K562 (cell line): ENCODE data around the gene NR3C2. TPM values are rescaled to one million over a fixed set of nuclear protein-coding genes. Genes with fewer than 3 reads are reported as not detected.

Experiments used
- ATAC-seq: fragments of 200-7000 bp; cut with Tn5 transposase; 3 replicates; pipeline ENCODE4 v1.9.1; 2020; ENCODE audit warnings: moderate library complexity
- BruUV-seq: library from RNA; stranded (reverse); fragments of 400-500 nt; replicated peaks from 2 replicates; lab custom pipeline; 2021; lab: Mats Ljungman, UMichigan
- CTCF ChIA-PET: fragments of 300-600 bp; formaldehyde crosslinking; extraction: SDS; loops from one replicate; lab custom pipeline; 2021; ENCODE audit warnings: low intra/inter-chr PET ratio; lab: Yijun Ruan, JAX
- POLR2A ChIA-PET: fragments of 300-600, 350-650 bp; sonication (Branson Sonifier 250); formaldehyde crosslinking; extraction: SDS; loops from one replicate; lab custom pipeline; 2021; ENCODE audit warnings: antibody characterized with exemption, inconsistent platforms; lab: Yijun Ruan, JAX
- DNase-seq, 4 experiments: peaks; one replicate each; pipeline versions ENCODE4 v3.0.0 to v3.0.0-alpha.2; 2011 to 2018; ENCODE audit warnings: low spot score in 3 of 4, mixed read lengths in 3 of 4; ENCODE audit errors: extremely low read depth in 1 of 4
- FAIRE-seq: peaks from 2 replicates; lab custom pipeline; 2011; peaks lifted over from hg19 to GRCh38; lab: Jason Lieb, UNC
- H2AFZ ChIP-seq: 2 replicates; pipeline ENCODE4 v1.6.0; 2011; ENCODE audit warnings: low read depth, low read length, control low read depth, inconsistent platforms
- H3K27ac ChIP-seq: fragments of 200-600 bp; 3 replicates; pipeline ENCODE4 v1.8.0; 2011; ENCODE audit warnings: low read depth, mild to moderate bottlenecking, control low read depth, inconsistent platforms, low read length, moderate library complexity, mixed read lengths; ENCODE audit errors: extremely low read depth
- H3K27me3 ChIP-seq, 2 experiments: fragments of 300-600 bp in 1 of 2; 2 replicates in 1 of 2; 3 replicates in 1 of 2; pipeline versions ENCODE4 v1.6.0 to v1.8.0; 2011; ENCODE audit warnings: inconsistent platforms in 2 of 2, low read length in 2 of 2, mild to moderate bottlenecking in 1 of 2, mixed read lengths in 1 of 2, moderate library complexity in 1 of 2; ENCODE audit not compliant: control insufficient read depth in 2 of 2, insufficient read depth in 2 of 2
- H3K36me3 ChIP-seq: fragments of 300-600 bp; 3 replicates; pipeline ENCODE4 v1.8.0; 2011; ENCODE audit warnings: mild to moderate bottlenecking, low read length, inconsistent platforms; ENCODE audit not compliant: control insufficient read depth, insufficient read depth
- H3K4me1 ChIP-seq, 2 experiments: fragments of 200-600 bp in 1 of 2; replicated peaks in 1 of 2; 2 replicates in 1 of 2; 3 replicates in 1 of 2; pipeline versions ENCODE4 v1.5.1 to v1.8.0; 2011; ENCODE audit warnings: inconsistent platforms in 2 of 2, low read length in 2 of 2, mild to moderate bottlenecking in 1 of 2, mixed read lengths in 1 of 2, moderate library complexity in 1 of 2; ENCODE audit not compliant: control insufficient read depth in 2 of 2, insufficient read depth in 2 of 2
- H3K4me2 ChIP-seq: 2 replicates; pipeline ENCODE4 v1.6.1; 2011; ENCODE audit warnings: low read length, control low read depth, inconsistent platforms, mixed read lengths; ENCODE audit not compliant: insufficient read depth
- H3K4me3 ChIP-seq: fragments of 200-600 bp; sonication (generic), shearing (Covaris generic); 2 replicates; pipeline ENCODE4 v1.5.1; 2016; ENCODE audit warnings: control low read depth, inconsistent platforms
- H3K79me2 ChIP-seq: fragments of 200-600 bp; 3 replicates; pipeline ENCODE4 v1.8.0; 2011; ENCODE audit warnings: low read length, inconsistent platforms; ENCODE audit not compliant: control insufficient read depth, insufficient read depth
- H3K9ac ChIP-seq, 2 experiments: 2 replicates each; pipeline versions ENCODE4 v1.6.0 to v1.6.1; 2011; ENCODE audit warnings: low read depth in 2 of 2, low read length in 2 of 2, control low read depth in 1 of 2, inconsistent platforms in 1 of 2, mild to moderate bottlenecking in 1 of 2, mixed read lengths in 1 of 2; ENCODE audit not compliant: insufficient read depth in 1 of 2
- H3K9me1 ChIP-seq: one replicate; pipeline ENCODE4 v1.6.0; 2011; ENCODE audit warnings: inconsistent platforms, mild to moderate bottlenecking, low read length, moderate library complexity; ENCODE audit not compliant: control insufficient read depth, insufficient read depth
- H3K9me3 ChIP-seq: replicated peaks from 2 replicates; pipeline ENCODE4 v1.5.1; 2011; ENCODE audit warnings: low read depth, low read length, inconsistent platforms; ENCODE audit not compliant: control insufficient read depth, insufficient read depth
- H4K20me1 ChIP-seq: replicated peaks from 2 replicates; pipeline ENCODE4 v1.6.1; 2011; ENCODE audit warnings: low read length, inconsistent platforms, mixed read lengths; ENCODE audit not compliant: control insufficient read depth, insufficient read depth
- CHD4 ChIP-seq: fragments of 200-600 bp; sonication (generic); IDR thresholded peaks from 3 replicates; pipeline ENCODE4 v1.6.1; 2012; ENCODE audit warnings: low read depth, mild to moderate bottlenecking, mixed read lengths, low read length, inconsistent platforms; ENCODE audit not compliant: insufficient read depth, insufficient replicate concordance, poor library complexity, severe bottlenecking
- COPS2 ChIP-seq: fragments of 450-650 bp; conservative IDR thresholded peaks from 2 replicates; pipeline ENCODE4 v1.6.1; 2016; ENCODE audit warnings: mild to moderate bottlenecking, moderate library complexity
- ERF ChIP-seq: fragments of 450-650 bp; formaldehyde crosslinking; IDR thresholded peaks from 2 replicates; pipeline ENCODE4 v1.4.0; 2020; ENCODE audit warnings: mild to moderate bottlenecking, mixed read lengths
- HDAC1 ChIP-seq, 2 experiments: fragments of 450-650 bp; IDR thresholded peaks; 2 replicates each; pipeline ENCODE4 v1.6.1; 2016 to 2017; ENCODE audit warnings: inconsistent platforms in 1 of 2, mild to moderate bottlenecking in 1 of 2, moderate library complexity in 1 of 2
- HNRNPH1 ChIP-seq: fragments of 200-400 bp; formaldehyde crosslinking; optimal IDR thresholded peaks from 2 replicates; pipeline ENCODE3; 2017; ENCODE audit warnings: low read depth, mild to moderate bottlenecking, low read length, moderate library complexity
- NFRKB ChIP-seq: fragments of 450-650 bp; IDR thresholded peaks from 2 replicates; pipeline ENCODE4 v1.6.1; 2016; ENCODE audit warnings: low read depth
- PHF8 ChIP-seq: fragments of 200-600 bp; sonication (generic); IDR thresholded peaks from 2 replicates; pipeline ENCODE4 v1.6.1; 2012; ENCODE audit warnings: mixed run types, mild to moderate bottlenecking, inconsistent platforms, low read length, moderate library complexity, borderline replicate concordance
- RAD51 ChIP-seq: fragments of 450-650 bp; IDR thresholded peaks from 2 replicates; pipeline ENCODE4 v1.7.1; 2016; ENCODE audit warnings: low read depth, mild to moderate bottlenecking, borderline replicate concordance
- SIN3B ChIP-seq: fragments of 450-650 bp; IDR thresholded peaks from 2 replicates; pipeline ENCODE4 v1.6.1; 2017; ENCODE audit warnings: low read depth, mild to moderate bottlenecking, moderate library complexity
- TAF7 ChIP-seq: fragments of 450-650 bp; IDR thresholded peaks from 2 replicates; pipeline ENCODE4 v1.6.1; 2016; ENCODE audit warnings: missing genetic modification characterization, missing compliant biosample characterization
- TFAM ChIP-seq: fragments of 250-450 bp; sonication (Bioruptor Pico); conservative IDR thresholded peaks from 2 replicates; pipeline ENCODE4 v1.5.0; 2021; ENCODE audit warnings: mild to moderate bottlenecking, moderate library complexity
- XRCC3 ChIP-seq: fragments of 450-650 bp; IDR thresholded peaks from 2 replicates; pipeline ENCODE4 v1.6.1; 2017; ENCODE audit warnings: mild to moderate bottlenecking, moderate library complexity
- ZNF583 ChIP-seq: fragments of 250-450 bp; sonication (Bioruptor Pico); IDR thresholded peaks from 2 replicates; pipeline ENCODE4 v1.4.0; 2020
- WGBS: fragments of 100-300 bp; shearing (Covaris generic); methylation state at CpG from one replicate; pipeline ENCODE4 v1.1.6; 2016; ENCODE audit warnings: low coverage, mixed read lengths; ENCODE audit not compliant: insufficient coverage; ENCODE audit errors: missing lambda C conversion rate; 5-methylcytosine and 5-hydroxymethylcytosine counted together
- in situ Hi-C: fragments of 300-500 bp; cut with MboI; formaldehyde crosslinking; loops from 4 replicates; pipeline ENCODE4 v1.15.0; 2018; ENCODE audit warnings: inconsistent platforms, mixed read lengths
- intact Hi-C: fragments of 100-400 bp; cut with micrococcal nuclease; formaldehyde crosslinking; loops from 2 replicates; pipeline ENCODE4 v1.14.2; 2022
- polyA plus RNA-seq, 8 experiments: library from polyadenylated mRNA; depleted of rRNA in 4 of 8; stranded (reverse) in 5 of 8; unstranded in 3 of 8; fragments of >200 nt; fragmentation: Nextera tagmentation in 2 of 8; fragmentation: Illumina TruSeq in 1 of 8; extraction: Ambion mirVana in 2 of 8; extraction: Trizol in 1 of 8; gene quantifications; 2 replicates each; pipeline versions ENCODE4 v1.2.1 to v1.2.3, GENCODE V29; 2011 to 2014; ENCODE audit warnings: inconsistent platforms in 1 of 8, missing spikeins in 1 of 8
- total RNA-seq, 7 experiments: library from RNA; depleted of rRNA in 6 of 7; stranded (reverse); fragments of >200 nt in 6 of 7; fragmentation: Illumina TruSeq in 2 of 7; extraction: Trizol in 2 of 7; gene quantifications; 2 replicates each; pipeline versions ENCODE4 v1.2.1 to v1.2.3, GENCODE V29; 2011 to 2021; ENCODE audit warnings: low replicate concordance in 1 of 7
- TF ChIP-seq, protein P1 (sequence below): IDR thresholded peaks from 3 replicates; pipeline ENCODE4 v1.6.1; 2011; ENCODE audit warnings: borderline replicate concordance, mild to moderate bottlenecking; ENCODE audit not compliant: insufficient read length, insufficient read depth
- TF ChIP-seq, protein P2 (sequence below): sonication (generic); IDR thresholded peaks from 2 replicates; pipeline ENCODE4 v1.6.1; 2016
- TF ChIP-seq, protein P3 (sequence below): conservative IDR thresholded peaks from 2 replicates; pipeline ENCODE4 v1.6.1; 2011; ENCODE audit warnings: low read depth, mild to moderate bottlenecking, low read length; ENCODE audit not compliant: control insufficient read depth
- TF ChIP-seq, protein P4 (sequence below): fragments of 250-450 bp; sonication (Bioruptor Pico); IDR thresholded peaks from 2 replicates; pipeline ENCODE4 v1.8.0; 2021; ENCODE audit warnings: moderate library complexity, mild to moderate bottlenecking, inconsistent platforms

The NR3C2 gene
- total and polyA plus RNA-seq, 9 of the 15 experiments (the other 6 are each of a cell fraction or from before 2014, with no cell fraction given): 0.01 to 0.28 (median 0.16) TPM; not detected in 2

DNA sequence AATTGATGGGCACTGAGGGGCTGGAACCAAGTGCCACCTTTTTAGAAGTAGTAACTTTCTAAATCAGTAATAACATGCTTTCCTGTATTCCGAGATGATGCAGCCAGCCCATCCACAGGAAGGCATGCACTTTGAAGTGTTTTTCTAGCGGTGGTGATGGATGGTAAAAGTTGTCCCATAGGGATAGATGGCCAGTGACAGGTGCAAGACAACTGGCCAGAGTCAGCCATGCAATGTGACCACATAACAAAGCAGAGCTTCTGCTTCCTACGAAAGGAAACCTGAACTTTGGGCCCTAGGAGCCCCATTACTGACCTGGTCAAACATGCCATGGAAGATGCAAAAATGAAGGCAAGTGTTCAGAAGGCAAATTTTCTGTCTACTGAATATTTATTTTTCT lies 72.3 kb downstream of the NR3C2 start:
- no TSS peak for BruUV-seq
- in situ Hi-C loops: no loop called here

More for the DNA sequence above, 72.3 kb downstream of the NR3C2 start:
- Histone ChIP-seq H3K36me3 (no peaks in the 10 kb centered on the region), H3K27me3 (no peaks in the 10 kb centered on the region), H3K9ac (no peak overlapping the region), H3K27ac (no peak overlapping the region), H4K20me1 (no peaks in the 10 kb centered on the region), H3K4me2 (no peak overlapping the region), H2AFZ (no peak overlapping the region), H3K4me3 (no peak overlapping the region), H3K4me1 (no peaks in the 10 kb centered on the region), H3K79me2 (no peaks in the 10 kb centered on the region), H3K9me3 (no peaks in the 10 kb centered on the region), H3K9me1 (no peaks in the 10 kb centered on the region)
- ChIA-PET CTCF (no interaction called here), POLR2A (no interaction called here)
- intact Hi-C loops: no loop called here
- 0% methylated on average over 3 of the region's 3 CpGs for WGBS
- FAIRE-seq (no peak), ATAC-seq (no peak), DNase-seq (no peak)
- TF ChIP-seq, protein P1, sequence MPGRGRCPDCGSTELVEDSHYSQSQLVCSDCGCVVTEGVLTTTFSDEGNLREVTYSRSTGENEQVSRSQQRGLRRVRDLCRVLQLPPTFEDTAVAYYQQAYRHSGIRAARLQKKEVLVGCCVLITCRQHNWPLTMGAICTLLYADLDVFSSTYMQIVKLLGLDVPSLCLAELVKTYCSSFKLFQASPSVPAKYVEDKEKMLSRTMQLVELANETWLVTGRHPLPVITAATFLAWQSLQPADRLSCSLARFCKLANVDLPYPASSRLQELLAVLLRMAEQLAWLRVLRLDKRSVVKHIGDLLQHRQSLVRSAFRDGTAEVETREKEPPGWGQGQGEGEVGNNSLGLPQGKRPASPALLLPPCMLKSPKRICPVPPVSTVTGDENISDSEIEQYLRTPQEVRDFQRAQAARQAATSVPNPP: no peak
- TF ChIP-seq TFAM (CRISPR knock-in tag) (no peak), COPS2 (no peak), ZNF583 (CRISPR knock-in tag) (no peak), CHD4 (no peak), XRCC3 (no peak), ERF (CRISPR knock-in tag) (no peak), RAD51 (no peak), HNRNPH1 (no peak), PHF8 (no peak), NFRKB (no peak), HDAC1 (IDR thresholded peaks at IDR 0.05) (no peak), SIN3B (no peak), TAF7 (tag) (no peak)
- TF ChIP-seq, protein P2, sequence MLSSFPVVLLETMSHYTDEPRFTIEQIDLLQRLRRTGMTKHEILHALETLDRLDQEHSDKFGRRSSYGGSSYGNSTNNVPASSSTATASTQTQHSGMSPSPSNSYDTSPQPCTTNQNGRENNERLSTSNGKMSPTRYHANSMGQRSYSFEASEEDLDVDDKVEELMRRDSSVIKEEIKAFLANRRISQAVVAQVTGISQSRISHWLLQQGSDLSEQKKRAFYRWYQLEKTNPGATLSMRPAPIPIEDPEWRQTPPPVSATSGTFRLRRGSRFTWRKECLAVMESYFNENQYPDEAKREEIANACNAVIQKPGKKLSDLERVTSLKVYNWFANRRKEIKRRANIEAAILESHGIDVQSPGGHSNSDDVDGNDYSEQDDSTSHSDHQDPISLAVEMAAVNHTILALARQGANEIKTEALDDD: no peak
- TF ChIP-seq, protein P3, sequence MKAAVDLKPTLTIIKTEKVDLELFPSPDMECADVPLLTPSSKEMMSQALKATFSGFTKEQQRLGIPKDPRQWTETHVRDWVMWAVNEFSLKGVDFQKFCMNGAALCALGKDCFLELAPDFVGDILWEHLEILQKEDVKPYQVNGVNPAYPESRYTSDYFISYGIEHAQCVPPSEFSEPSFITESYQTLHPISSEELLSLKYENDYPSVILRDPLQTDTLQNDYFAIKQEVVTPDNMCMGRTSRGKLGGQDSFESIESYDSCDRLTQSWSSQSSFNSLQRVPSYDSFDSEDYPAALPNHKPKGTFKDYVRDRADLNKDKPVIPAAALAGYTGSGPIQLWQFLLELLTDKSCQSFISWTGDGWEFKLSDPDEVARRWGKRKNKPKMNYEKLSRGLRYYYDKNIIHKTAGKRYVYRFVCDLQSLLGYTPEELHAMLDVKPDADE: no peak
- TF ChIP-seq, protein P4, sequence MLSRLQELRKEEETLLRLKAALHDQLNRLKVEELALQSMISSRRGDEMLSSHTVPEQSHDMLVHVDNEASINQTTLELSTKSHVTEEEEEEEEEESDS: no peak
